Hematopoietic multipotent progenitor cell treated with erythropoietin and hydrocortisone succinate and interleukin-3 and kit ligand, for 6 days (in vitro differentiated cells): Measurements from ENCODE around the gene NFKBIA.
"Not testable (repeated sequence)": the region's sequence is repeated elsewhere in the genome, so short reads cannot be mapped to it uniquely, and the experiment has no call there.

Source experiments
- DNase-seq: peaks from one replicate; pipeline ENCODE4 v3.0.0-alpha.2; 2015

Gene NFKBIA

DNA sequence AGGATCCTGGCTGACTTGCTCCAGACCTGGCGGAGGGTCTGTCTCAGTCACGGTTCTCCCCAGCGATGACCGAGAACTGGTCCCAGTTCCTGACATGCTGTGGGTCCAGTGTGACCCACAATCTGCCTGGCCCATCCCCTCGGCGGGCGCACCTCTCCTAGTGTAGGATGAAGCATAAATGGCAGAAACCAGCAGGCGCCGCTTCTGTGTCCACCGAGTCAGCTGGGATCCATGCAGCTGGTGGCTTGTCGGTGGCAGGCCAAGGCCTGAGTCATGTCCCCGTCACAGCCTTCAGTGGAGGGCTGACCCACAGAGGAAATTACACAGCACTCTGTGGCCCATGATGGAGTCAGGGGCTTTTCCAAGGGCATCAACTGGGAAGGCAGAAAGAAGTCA, 38.5 kb downstream of the NFKBIA start:
- DNase-seq: peak; percentile 40

DNA sequence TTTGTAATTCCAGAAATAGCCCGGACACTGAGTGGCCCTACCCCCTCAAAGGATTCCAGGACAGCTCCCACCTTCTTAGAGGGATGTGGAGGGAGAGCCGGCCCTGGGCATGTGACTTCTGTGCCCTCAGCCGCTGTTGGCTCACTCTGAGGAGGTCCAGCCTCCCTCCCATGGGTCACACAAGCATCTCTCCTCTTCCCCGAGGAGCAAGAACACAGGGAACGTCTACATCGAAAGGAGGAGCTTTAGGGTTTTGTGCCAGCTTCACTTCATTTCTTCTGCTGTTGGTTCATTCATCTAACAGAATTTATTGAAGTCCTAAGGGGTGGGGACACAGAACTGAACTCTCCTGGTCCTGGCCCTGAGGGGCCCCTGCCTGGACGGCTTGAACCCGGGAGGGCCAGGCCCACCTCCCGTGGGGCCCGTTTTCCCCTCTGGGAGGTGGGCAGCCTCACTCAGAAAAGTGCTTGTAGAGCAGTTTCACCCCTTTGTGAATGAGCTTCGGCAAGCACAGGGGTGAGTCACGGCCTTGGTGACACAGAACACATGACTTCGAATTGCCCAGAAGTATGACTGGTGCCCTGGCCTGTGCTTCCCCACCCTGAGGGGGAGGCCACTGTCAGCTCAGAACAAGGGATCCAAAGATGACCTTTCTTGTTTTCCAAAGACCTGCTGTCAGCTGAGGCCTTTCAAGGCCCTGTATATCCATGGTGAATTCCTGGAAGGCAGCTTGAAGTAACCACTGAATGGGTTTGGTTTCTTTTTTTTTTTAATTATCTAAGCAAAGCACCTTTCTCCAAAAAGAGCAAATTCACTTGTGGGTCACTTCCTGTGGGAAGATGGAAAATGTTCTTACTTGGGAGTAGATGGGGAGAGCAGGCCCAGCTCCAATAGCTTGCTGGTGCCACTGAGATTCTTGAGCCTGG, 39.2 kb downstream of the NFKBIA start:
- DNase-seq: peak; percentile 76

DNA sequence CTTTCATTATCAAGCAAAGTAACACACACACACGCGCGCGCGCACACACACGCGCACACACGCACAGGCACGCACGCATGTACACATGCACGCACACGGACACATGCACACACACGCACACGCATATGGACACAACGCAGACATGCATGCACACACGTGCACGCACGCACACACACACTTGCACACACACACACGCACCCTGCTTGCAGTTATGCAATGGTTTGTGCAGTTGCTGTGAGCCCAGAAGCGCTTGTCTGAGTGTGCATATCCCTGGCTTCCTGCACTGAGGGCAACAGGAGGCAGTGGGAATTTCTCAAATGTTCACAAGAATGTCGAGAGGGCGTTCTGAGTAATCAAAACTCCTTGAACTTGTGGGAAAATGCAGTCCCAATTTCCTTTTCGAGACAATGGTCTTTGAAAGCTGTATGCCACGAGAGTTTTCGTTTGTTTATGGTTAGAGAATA, 41.6 kb downstream of the NFKBIA start:
- no peak for DNase-seq

DNA sequence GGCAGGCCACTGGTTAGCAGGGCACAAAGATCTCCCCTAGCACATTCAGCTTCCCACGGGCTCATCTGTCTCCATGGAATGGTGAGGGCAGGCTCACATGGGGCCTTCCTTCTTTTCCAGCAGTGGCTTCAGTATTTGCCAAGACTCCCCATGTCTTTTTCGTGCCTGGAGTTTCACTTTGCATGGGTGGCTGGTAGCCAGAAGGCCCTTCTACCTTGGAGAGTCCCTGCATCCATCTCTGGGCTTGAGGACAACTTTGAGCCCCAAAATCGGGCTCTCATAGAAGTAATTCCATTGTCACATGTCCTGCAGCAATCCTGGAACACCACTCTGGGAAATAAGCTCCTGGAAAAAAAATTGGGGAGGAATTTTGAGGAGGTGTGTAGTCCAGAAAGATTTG, 42.1 kb downstream of the NFKBIA start:
- DNase-seq: no peak

DNA sequence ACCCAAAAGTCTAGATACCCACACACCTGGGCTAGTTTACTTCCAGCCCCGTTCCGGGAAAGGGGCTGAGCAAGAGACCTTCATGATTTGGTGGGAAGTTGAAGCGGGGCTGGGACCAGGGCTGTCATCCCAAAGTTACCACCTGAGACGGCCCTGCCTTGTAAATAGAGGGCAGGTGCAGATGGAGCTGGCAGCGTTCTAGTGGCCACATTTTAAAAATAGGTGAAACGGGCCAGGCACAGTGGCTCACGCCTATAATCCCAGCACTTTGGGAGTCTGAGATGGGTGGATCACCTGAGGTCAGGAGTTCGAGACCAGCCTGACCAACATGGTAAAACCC, 43.4 kb downstream of the NFKBIA start:
- DNase-seq: no peak

DNA sequence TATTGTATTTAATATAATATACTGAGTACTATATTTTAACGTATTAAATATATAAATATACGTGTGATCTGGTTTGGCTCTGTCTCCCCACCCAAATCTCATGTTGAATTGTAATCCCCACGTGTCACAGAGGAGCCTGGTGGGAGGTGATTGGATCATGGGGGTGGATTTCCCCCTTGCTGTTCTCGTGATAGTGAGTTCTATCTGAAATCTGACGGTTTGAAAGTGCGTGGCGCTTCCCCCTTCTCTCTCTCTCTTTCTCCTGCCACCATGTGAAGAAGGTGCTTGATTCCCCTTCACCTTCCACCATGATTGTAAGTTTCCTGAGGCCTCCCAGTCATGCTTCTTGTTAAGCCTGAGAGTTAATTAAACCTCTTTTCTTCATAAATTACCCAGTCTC, 44.9 kb downstream of the NFKBIA start:
- not testable (repeated sequence) for DNase-seq

DNA sequence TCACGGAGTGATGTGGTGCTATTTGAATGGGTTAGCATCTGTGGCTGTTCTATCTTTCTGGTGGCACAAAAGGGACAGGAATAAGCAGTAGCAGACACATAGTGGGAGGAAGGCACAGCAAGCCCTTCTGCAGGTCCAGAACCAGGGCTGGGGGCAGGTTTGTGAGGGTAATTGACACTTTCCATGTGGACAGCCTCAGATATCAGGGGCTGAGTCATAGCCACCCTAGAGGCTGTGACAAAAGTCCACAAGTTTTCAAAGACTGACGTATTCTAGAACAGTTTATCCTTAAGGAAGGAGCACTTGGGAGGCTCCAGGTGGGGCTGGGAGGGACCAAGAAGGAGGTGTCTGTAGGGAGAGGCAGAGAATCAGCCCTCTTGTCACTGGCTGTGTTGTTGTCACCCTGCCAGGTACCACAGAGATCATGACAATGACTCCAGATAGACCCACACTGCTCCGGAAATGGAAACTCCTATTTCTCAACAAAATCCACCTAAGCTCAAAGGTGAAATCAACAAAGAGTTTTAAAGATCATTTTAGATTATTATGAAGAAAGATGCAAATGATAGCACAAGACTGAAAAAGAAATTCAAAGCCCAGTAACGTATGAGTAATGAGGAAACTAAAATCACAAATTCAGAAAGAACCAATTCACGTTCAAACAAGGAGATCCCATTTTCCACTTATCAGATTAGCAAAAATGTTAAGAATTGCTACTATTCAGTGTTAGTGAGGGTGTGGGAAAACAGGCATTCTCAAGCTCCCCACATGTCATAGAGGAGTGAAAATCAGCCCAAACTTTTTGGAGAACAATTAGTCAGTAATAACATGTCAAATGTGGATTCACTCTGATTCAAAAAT, 48.3 kb downstream of the NFKBIA start:
- DNase-seq: peak; percentile 41

DNA sequence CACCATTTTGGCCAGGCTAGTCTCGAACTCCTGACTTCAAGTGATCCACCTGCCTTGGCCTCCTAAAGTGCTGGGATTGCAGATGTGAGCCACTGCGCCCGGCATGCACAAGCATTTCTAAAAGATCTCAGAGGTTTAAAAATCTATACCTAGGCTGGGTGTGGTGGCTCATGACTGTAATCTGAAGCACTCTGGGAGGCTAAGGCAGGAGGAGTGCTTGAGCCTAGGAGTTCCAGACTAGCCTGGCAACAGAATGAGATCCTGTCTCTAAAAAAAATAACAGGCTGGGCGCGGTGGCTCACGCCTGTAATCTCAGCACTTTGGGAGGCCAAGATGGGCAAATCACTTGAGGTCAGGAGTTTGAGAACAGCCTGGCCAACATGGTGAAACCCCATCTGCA, 49.3 kb downstream of the NFKBIA start:
- not testable (repeated sequence) for DNase-seq

DNA sequence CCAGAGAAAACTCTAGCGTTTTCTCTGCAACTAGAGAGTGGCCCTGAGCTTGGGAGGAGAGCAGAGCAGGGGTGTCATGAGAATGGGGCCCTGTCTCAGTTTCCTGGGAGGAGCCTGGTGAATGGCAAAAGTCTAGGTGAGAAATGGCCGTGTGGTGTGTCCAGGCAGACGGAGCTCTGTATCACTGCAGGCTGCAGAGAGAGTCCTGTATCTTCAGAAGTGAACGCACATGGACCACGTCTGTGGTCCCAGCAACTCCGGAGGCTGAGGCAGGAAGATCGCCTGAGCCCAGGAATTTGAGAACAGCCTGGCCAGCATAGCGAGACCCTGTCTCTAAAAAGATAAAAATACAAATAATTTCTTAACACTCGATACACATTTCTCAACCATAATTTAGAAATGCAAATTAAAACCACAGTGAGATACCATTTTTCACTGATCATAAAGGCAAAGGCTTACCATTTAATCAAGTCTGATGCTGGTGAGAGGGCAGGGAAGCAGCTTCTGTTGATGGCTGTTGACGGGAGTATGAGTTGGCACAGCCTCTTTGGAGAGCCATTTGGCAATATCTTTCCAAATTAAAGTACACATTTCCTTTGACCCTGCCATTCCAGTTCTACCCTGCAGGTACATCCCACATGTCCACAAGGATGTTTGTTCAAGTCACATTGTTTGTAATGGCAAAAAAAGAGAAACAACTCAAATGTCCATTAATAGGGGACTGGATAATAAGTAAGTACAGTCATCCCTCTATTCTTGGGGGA, 51.0 kb downstream of the NFKBIA start:
- DNase-seq: no peak

DNA sequence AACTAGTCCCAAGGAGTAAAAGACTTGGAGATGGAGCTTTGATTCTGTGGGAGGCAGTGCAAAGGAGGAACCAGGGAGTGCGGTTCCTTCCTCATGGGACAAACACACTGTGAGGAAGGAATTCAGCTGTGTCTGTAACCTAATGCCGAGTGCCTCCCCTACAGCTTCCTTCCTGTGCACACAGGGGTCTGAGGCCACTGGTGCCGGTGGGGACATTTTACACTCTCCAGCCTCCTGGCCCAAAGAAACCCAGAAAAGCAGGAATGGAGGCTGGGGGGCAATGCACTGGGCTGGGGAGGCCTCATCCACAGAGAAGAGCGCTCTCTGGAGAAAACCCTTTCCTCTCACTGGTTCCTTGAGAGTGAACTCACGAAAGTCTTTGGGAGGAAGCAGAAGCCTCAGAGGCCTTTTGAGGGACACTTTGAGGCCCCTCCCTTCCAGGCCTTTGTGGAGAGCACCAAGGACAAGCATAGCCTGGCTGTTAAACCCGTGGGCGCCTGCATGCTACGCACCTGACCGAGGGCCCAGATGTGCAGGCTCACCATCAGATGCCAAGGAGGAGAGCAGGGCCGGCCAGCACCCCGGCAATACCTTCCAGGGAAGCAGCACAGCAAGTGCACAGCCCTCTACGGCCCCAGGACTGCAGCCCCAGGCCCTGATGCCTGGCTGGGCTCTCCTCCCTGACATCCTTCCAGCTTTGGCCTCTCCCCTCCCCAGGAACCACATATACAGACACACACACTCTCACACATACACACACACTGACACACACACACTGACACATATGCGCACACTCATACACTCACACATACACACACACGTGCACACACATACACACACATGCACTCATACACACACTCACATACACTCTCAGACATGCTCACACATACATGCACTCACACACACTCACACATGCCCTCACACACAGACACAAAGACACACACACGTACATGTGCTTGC, 52.0 kb downstream of the NFKBIA start:
- no peak for DNase-seq

DNA sequence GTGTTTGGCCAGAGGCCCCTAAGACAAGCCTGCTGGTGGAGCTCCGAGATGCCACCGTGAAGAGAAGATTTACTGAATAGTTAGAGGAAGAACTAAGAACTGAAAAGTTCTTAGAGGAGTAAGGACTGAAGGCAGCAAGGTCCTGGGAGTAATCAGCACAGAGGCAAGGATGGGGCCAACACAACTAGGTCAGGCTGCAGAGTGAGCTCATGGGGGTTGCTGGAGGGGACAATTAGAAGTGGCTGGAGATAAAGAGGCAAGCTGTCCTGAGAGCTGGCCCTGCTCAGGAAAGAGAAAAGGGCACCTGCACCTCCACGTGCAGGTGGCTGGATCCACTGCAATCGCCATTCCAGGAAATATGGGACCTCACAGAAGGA, 52.7 kb downstream of the NFKBIA start:
- no peak for DNase-seq
